GM23338 (cell line): Measurements from ENCODE around the gene ARMC5.

Experiments
- CREB1 ChIP-seq: fragments of 250-450 bp; sonication (Bioruptor Pico); IDR thresholded peaks from 2 replicates; pipeline ENCODE4 v1.5.0; 2020; ENCODE audit warnings: low read depth, mild to moderate bottlenecking, moderate library complexity
- CTCF ChIP-seq, 2 experiments: fragments of 200-600 bp in 1 of 2; sonication (generic) in 1 of 2; conservative IDR thresholded peaks; 2 replicates each; pipeline versions ENCODE4 v1.5.1 to v1.6.1; 2016 to 2017; ENCODE audit warnings: antibody characterized with exemption in 2 of 2, low read depth in 2 of 2, mild to moderate bottlenecking in 2 of 2, moderate library complexity in 1 of 2
- EZH2 ChIP-seq: fragments of 200-600 bp; sonication (generic); IDR thresholded peaks from one replicate; pipeline ENCODE4 v1.8.0; 2017; ENCODE audit warnings: antibody characterized with exemption, mild to moderate bottlenecking, low read depth; ENCODE audit not compliant: unreplicated experiment
- EZH2phosphoT487 ChIP-seq: fragments of 200-600 bp; sonication (generic); IDR thresholded peaks from one replicate; pipeline ENCODE4 v1.8.1; 2018; ENCODE audit warnings: antibody characterized with exemption; ENCODE audit not compliant: unreplicated experiment
- JUNB ChIP-seq: IDR thresholded peaks from one replicate; pipeline ENCODE4 v1.6.1; 2016; ENCODE audit warnings: antibody characterized with exemption; ENCODE audit not compliant: unreplicated experiment
- NANOG ChIP-seq: IDR thresholded peaks from 2 replicates; pipeline ENCODE4 v1.6.1; 2016; ENCODE audit warnings: antibody characterized with exemption, borderline replicate concordance
- POLR2AphosphoS5 ChIP-seq: IDR thresholded peaks from 2 replicates; pipeline ENCODE4 v1.6.1; 2016; ENCODE audit warnings: antibody characterized with exemption, low read depth
- REST ChIP-seq: IDR thresholded peaks from one replicate; pipeline ENCODE4 v1.6.1; 2018; ENCODE audit warnings: antibody characterized with exemption; ENCODE audit not compliant: unreplicated experiment
- ZNF114 ChIP-seq: fragments of 250-450 bp; sonication (Bioruptor Pico); IDR thresholded peaks from 2 replicates; pipeline ENCODE4 v1.5.0; 2020; ENCODE audit warnings: mild to moderate bottlenecking, moderate library complexity

GRCh38 chr16:31486045-31486444, 26.7 kb downstream of the ARMC5 start:
- TF ChIP-seq POLR2AphosphoS5 (no peak), CTCF (conservative IDR thresholded peaks at IDR 0.05; ENCODE audit: low read depth in 2 of 2) (no peak), EZH2 (no peak), REST (no peak), EZH2phosphoT487 (no peak), JUNB (no peak), ZNF114 (CRISPR knock-in tag) (no peak), CREB1 (no peak), NANOG (no peak)
